ENCODE results near the gene HCLS1.
"Not testable (repeated sequence)": the region's sequence is repeated elsewhere in the genome, so short reads cannot be mapped to it uniquely, and the experiment has no call there.

Gene HCLS1

GRCh38 chr3:121627211-121627610 lies 33.5 kb downstream of the HCLS1 start:
- Histone ChIP-seq H3K4me1 (ENCODE audit: insufficient read depth, low read length) (no peaks in the 10 kb centered on the region; the same call in 1 of the 2 replicates), H3K9ac (ENCODE audit: low read depth, low read length) (no peak overlapping the region), H3K9me3 (ENCODE audit: insufficient read depth, low read depth, low read length) (no peaks in the 10 kb centered on the region), H3K4me3 (ENCODE audit: low read length) (no peak overlapping the region), H3K36me3 (ENCODE audit: insufficient read depth, low read length) (no peaks in the 10 kb centered on the region), H3K27me3 (ENCODE audit: insufficient read depth, low read length) (no peaks in the 10 kb centered on the region), H3K27ac (ENCODE audit: low read depth, low read length) (no peak overlapping the region)
- 88% methylated on average over 4 of the region's 4 CpGs for WGBS

GRCh38 chr3:121626495-121626894 lies 34.2 kb downstream of the HCLS1 start:
- Histone ChIP-seq H3K27ac (ENCODE audit: low read depth, low read length) (no peak overlapping the region), H3K36me3 (ENCODE audit: insufficient read depth, low read length) (no peaks in the 10 kb centered on the region), H3K9me3 (ENCODE audit: insufficient read depth, low read depth, low read length) (no peaks in the 10 kb centered on the region), H3K4me3 (ENCODE audit: low read length) (no peak overlapping the region), H3K9ac (ENCODE audit: low read depth, low read length) (no peak overlapping the region), H3K4me1 (ENCODE audit: insufficient read depth, low read length) (no peaks in the 10 kb centered on the region; the same call in 1 of the 2 replicates), H3K27me3 (ENCODE audit: insufficient read depth, low read length) (no peaks in the 10 kb centered on the region)
- 91% methylated on average over 4 of the region's 4 CpGs for WGBS

- WGBS, result 77% methylated on average over 11 of the region's 14 CpGs
- Histone ChIP-seq H3K9me3 (ENCODE audit: insufficient read depth, low read depth, low read length) (no peaks in the 10 kb centered on the region), H3K9ac (ENCODE audit: low read depth, low read length) (no peak overlapping the region), H3K4me3 (ENCODE audit: low read length) (no peak overlapping the region), H3K27ac (ENCODE audit: low read depth, low read length) (no peak overlapping the region), H3K27me3 (ENCODE audit: insufficient read depth, low read length) (no peaks in the 10 kb centered on the region), H3K4me1 (ENCODE audit: insufficient read depth, low read length) (no peaks in the 10 kb centered on the region; the same call in 1 of the 2 replicates), H3K36me3 (ENCODE audit: insufficient read depth, low read length) (no peaks in the 10 kb centered on the region)
Observed at GRCh38 chr3:121624147-121624899, 36.4 kb downstream of the HCLS1 start.

- no peak overlapping the region for H3K9ac ChIP-seq (ENCODE audit: low read depth, low read length)
- 97% methylated on average over 6 of the region's 6 CpGs for WGBS
- no peaks in the 10 kb centered on the region; the same call in 1 of the 2 replicates for H3K4me1 ChIP-seq (ENCODE audit: insufficient read depth, low read length)
Observed at GRCh38 chr3:121621491-121621890, 39.2 kb downstream of the HCLS1 start.

GRCh38 chr3:121619691-121620090 lies 41.0 kb downstream of the HCLS1 start:
- no peak overlapping the region for H3K4me3 ChIP-seq (ENCODE audit: low read length)
- no peaks in the 10 kb centered on the region for H3K36me3 ChIP-seq (ENCODE audit: insufficient read depth, low read length)
- H3K27ac ChIP-seq (ENCODE audit: low read depth, low read length), result no peak overlapping the region
- H3K27me3 ChIP-seq (ENCODE audit: insufficient read depth, low read length), result no peaks in the 10 kb centered on the region
- no peaks in the 10 kb centered on the region; the same call in 1 of the 2 replicates for H3K4me1 ChIP-seq (ENCODE audit: insufficient read depth, low read length)
- H3K9me3 ChIP-seq (ENCODE audit: insufficient read depth, low read depth, low read length), result no peaks in the 10 kb centered on the region
- 87% methylated on average over 2 of the region's 2 CpGs for WGBS
- no peak overlapping the region for H3K9ac ChIP-seq (ENCODE audit: low read depth, low read length)

More at GRCh38 chr3:121621491-121621890, 39.2 kb downstream of the HCLS1 start:
- Histone ChIP-seq H3K27ac (ENCODE audit: low read depth, low read length) (no peak overlapping the region), H3K9me3 (ENCODE audit: insufficient read depth, low read depth, low read length) (no peaks in the 10 kb centered on the region), H3K27me3 (ENCODE audit: insufficient read depth, low read length) (no peaks in the 10 kb centered on the region), H3K36me3 (ENCODE audit: insufficient read depth, low read length) (no peaks in the 10 kb centered on the region), H3K4me3 (ENCODE audit: low read length) (no peak overlapping the region)

- no peaks in the 10 kb centered on the region for H3K9me3 ChIP-seq (ENCODE audit: insufficient read depth, low read depth, low read length)
- no peak overlapping the region for H3K9ac ChIP-seq (ENCODE audit: low read depth, low read length)
- H3K36me3 ChIP-seq (ENCODE audit: insufficient read depth, low read length), result no peaks in the 10 kb centered on the region
- peaks cover 7% of the 10 kb centered on the region for H3K4me1 ChIP-seq (ENCODE audit: insufficient read depth, low read length)
- H3K4me3 ChIP-seq (ENCODE audit: low read length), result no peak overlapping the region
- H3K27ac ChIP-seq (ENCODE audit: low read depth, low read length), result no peak overlapping the region
- WGBS, result 92% methylated on average over 3 of the region's 4 CpGs
- no peaks in the 10 kb centered on the region for H3K27me3 ChIP-seq (ENCODE audit: insufficient read depth, low read length)
Observed at GRCh38 chr3:121606106-121606505, 54.6 kb downstream of the HCLS1 start.

- Histone ChIP-seq H3K27me3 (ENCODE audit: insufficient read depth, low read length) (no peaks in the 10 kb centered on the region), H3K9me3 (ENCODE audit: insufficient read depth, low read depth, low read length) (no peaks in the 10 kb centered on the region), H3K36me3 (ENCODE audit: insufficient read depth, low read length) (no peaks in the 10 kb centered on the region), H3K4me3 (ENCODE audit: low read length) (no peak overlapping the region), H3K4me1 (ENCODE audit: insufficient read depth, low read length) (peaks cover 9% of the 10 kb centered on the region), H3K27ac (ENCODE audit: low read depth, low read length) (no peak overlapping the region), H3K9ac (ENCODE audit: low read depth, low read length) (no peak overlapping the region)
- 95% methylated on average over 2 of the region's 2 CpGs for WGBS
Observed at GRCh38 chr3:121604759-121605158, 55.9 kb downstream of the HCLS1 start.

- Histone ChIP-seq H3K27me3 (ENCODE audit: insufficient read depth, low read length) (no peaks in the 10 kb centered on the region), H3K4me1 (ENCODE audit: insufficient read depth, low read length) (peaks cover 13% of the 10 kb centered on the region), H3K9ac (ENCODE audit: low read depth, low read length) (no peak overlapping the region), H3K9me3 (ENCODE audit: insufficient read depth, low read depth, low read length) (no peaks in the 10 kb centered on the region), H3K27ac (ENCODE audit: low read depth, low read length) (no peak overlapping the region), H3K4me3 (ENCODE audit: low read length) (no peak overlapping the region), H3K36me3 (ENCODE audit: insufficient read depth, low read length) (no peaks in the 10 kb centered on the region)
- WGBS, result 53% methylated on average over 4 of the region's 4 CpGs
Observed at GRCh38 chr3:121601212-121601812, 59.4 kb downstream of the HCLS1 start.

GRCh38 chr3:121599900-121600299 lies 60.8 kb downstream of the HCLS1 start:
- H3K36me3 ChIP-seq (ENCODE audit: insufficient read depth, low read length); H3K9ac ChIP-seq (ENCODE audit: low read depth, low read length); H3K9me3 ChIP-seq (ENCODE audit: insufficient read depth, low read depth, low read length); H3K4me3 ChIP-seq (ENCODE audit: low read length); H3K27ac ChIP-seq (ENCODE audit: low read depth, low read length); H3K27me3 ChIP-seq (ENCODE audit: insufficient read depth, low read length): not testable (repeated sequence)
- H3K4me1 ChIP-seq (ENCODE audit: insufficient read depth, low read length), result peaks cover 23% of the 10 kb centered on the region
- WGBS, result 93% methylated on average over 2 of the region's 2 CpGs

GRCh38 chr3:121598564-121598963 lies 62.1 kb downstream of the HCLS1 start:
- Histone ChIP-seq H3K36me3 (ENCODE audit: insufficient read depth, low read length) (no peaks in the 10 kb centered on the region), H3K27me3 (ENCODE audit: insufficient read depth, low read length) (no peaks in the 10 kb centered on the region), H3K9me3 (ENCODE audit: insufficient read depth, low read depth, low read length) (no peaks in the 10 kb centered on the region), H3K4me3 (ENCODE audit: low read length) (no peak overlapping the region), H3K9ac (ENCODE audit: low read depth, low read length) (no peak overlapping the region), H3K27ac (ENCODE audit: low read depth, low read length) (no peak overlapping the region), H3K4me1 (ENCODE audit: insufficient read depth, low read length) (peaks cover 23% of the 10 kb centered on the region)
- WGBS, result 87% methylated on average over 2 of the region's 2 CpGs

GRCh38 chr3:121595765-121596406 lies 64.8 kb downstream of the HCLS1 start:
- peaks cover 21% of the 10 kb centered on the region for H3K4me1 ChIP-seq (ENCODE audit: insufficient read depth, low read length)
- 87% methylated on average over 4 of the region's 4 CpGs for WGBS
- H3K27ac ChIP-seq (ENCODE audit: low read depth, low read length), result no peak overlapping the region
- H3K9me3 ChIP-seq (ENCODE audit: insufficient read depth, low read depth, low read length), result no peaks in the 10 kb centered on the region
- no peak overlapping the region for H3K9ac ChIP-seq (ENCODE audit: low read depth, low read length)
- H3K27me3 ChIP-seq (ENCODE audit: insufficient read depth, low read length), result no peaks in the 10 kb centered on the region
- no peaks in the 10 kb centered on the region for H3K36me3 ChIP-seq (ENCODE audit: insufficient read depth, low read length)
- H3K4me3 ChIP-seq (ENCODE audit: low read length), result no peak overlapping the region

Data from HUES64 (cell line).